C4-2B (cell line): Measurements from ENCODE around the gene TMEM196.

Experiments used
- CTCF ChIP-seq: fragments of 450-650 bp; conservative IDR thresholded peaks from 2 replicates; pipeline ENCODE4 v1.5.1; 2017; ENCODE audit warnings: mild to moderate bottlenecking
- ZFX ChIP-seq: fragments of 450-650 bp; IDR thresholded peaks from 2 replicates; pipeline ENCODE4 v1.6.1; 2017

- TF ChIP-seq CTCF = no peak
- no peak for TF ChIP-seq ZFX
These were observed 82.7 kb downstream of the TMEM196 start for GRCh38 chr7:19690736-19691135.
